GM13977 (cell line): Measurements from ENCODE around the gene ZNF48.
A peak's percentile ranks its signal among the peaks of the same experiment; 100 is the strongest.
"Not testable (repeated sequence)": the region's sequence is repeated elsewhere in the genome, so short reads cannot be mapped to it uniquely, and the experiment has no call there.

ENCODE experiments used
- DNase-seq: peaks from one replicate; pipeline ENCODE4 v3.0.0; 2012; ENCODE audit warnings: low spot score
- CTCF ChIP-seq: IDR thresholded peaks from 2 replicates; pipeline ENCODE4 v1.5.1; 2012; ENCODE audit warnings: mild to moderate bottlenecking, control low read depth; ENCODE audit not compliant: insufficient read depth; ENCODE audit errors: extremely low read depth, missing control alignments
- in situ Hi-C: fragments of 300-500 bp; cut with MboI; formaldehyde crosslinking; loops from one replicate; pipeline ENCODE4 v1.12.0; 2022; ENCODE audit warnings: low sequenced_read_pairs, low pct_unique_long_range_greater_than_20kb, mixed read lengths, inconsistent platforms; ENCODE audit not compliant: unreplicated experiment

ZNF48 gene

GRCh38 chr16:30382111-30382881, 12.9 kb upstream of the ZNF48 start, which contains the start of gene SEPTIN1:
Gene SEPTIN1, minus strand, starts transcription at chr16:30382561. Its CDS starts 19 bp downstream, at chr16:30382542.
- in situ Hi-C loops: no loop called here
- DNase-seq: peak; percentile 72
- no peak for TF ChIP-seq CTCF

GRCh38 chr16:30383521-30383920, 11.7 kb upstream of the ZNF48 start:
- no peak for TF ChIP-seq CTCF
- DNase-seq: no peak
- in situ Hi-C loops: no loop called here

GRCh38 chr16:30394592-30395154, 547 bp upstream of the ZNF48 start:
- in situ Hi-C loops: no loop called here
- DNase-seq: no peak

GRCh38 chr16:30395992-30396585, 869 bp downstream of the ZNF48 start:
- DNase-seq: no peak
- no peak for TF ChIP-seq CTCF
- in situ Hi-C loops: no loop called here

More at GRCh38 chr16:30394592-30395154, 547 bp upstream of the ZNF48 start:
- TF ChIP-seq CTCF: no peak

- in situ Hi-C loops, DNase-seq: not testable (repeated sequence)
These were observed 1.4 kb downstream of the ZNF48 start for GRCh38 chr16:30396627-30397026.

GRCh38 chr16:30397056-30397455, 1.8 kb downstream of the ZNF48 start:
- no peak for DNase-seq
- TF ChIP-seq CTCF: no peak
- in situ Hi-C loops: no loop called here
